SK-N-SH (cell line): ENCODE results near the gene CCRL2. TPM values are rescaled to one million over a fixed set of nuclear protein-coding genes. Genes with fewer than 3 reads are reported as not detected.

ENCODE experiments used
- CTCF ChIA-PET: fragments of 300-600, 350-600 bp; formaldehyde crosslinking; extraction: SDS; loops from one replicate; lab custom pipeline; 2021; lab: Yijun Ruan, JAX
- POLR2A ChIA-PET: fragments of 350-600 bp; sonication (Branson Sonifier 250); formaldehyde crosslinking; extraction: SDS; loops from one replicate; lab custom pipeline; 2020; ENCODE audit warnings: antibody characterized with exemption, inconsistent platforms; lab: Yijun Ruan, JAX
- DNase-seq: peaks from one replicate; pipeline ENCODE4 v3.0.0; 2012
- H2AFZ ChIP-seq: fragments of 200-600 bp; sonication (generic); 2 replicates; pipeline ENCODE4 v1.8.1; 2016; ENCODE audit warnings: antibody characterized with exemption, mild to moderate bottlenecking, low read depth
- H3F3A ChIP-seq: fragments of 200-600 bp; sonication (generic); replicated peaks from 2 replicates; pipeline ENCODE3; 2016; ENCODE audit warnings: antibody characterized with exemption, mild to moderate bottlenecking; ENCODE audit not compliant: insufficient read depth
- H3K27ac ChIP-seq, 2 experiments: fragments of 200-500 bp in 1 of 2; fragments of 200-600 bp in 1 of 2; sonication (Bioruptor generic) in 1 of 2; sonication (generic), shearing (Covaris generic) in 1 of 2; 2 replicates each; pipeline versions ENCODE4 v1.5.1 to v1.6.1; 2014 to 2016; ENCODE audit warnings: low read depth in 2 of 2, inconsistent platforms in 1 of 2, low read length in 1 of 2, mild to moderate bottlenecking in 1 of 2, mixed read lengths in 1 of 2
- H3K27me3 ChIP-seq: fragments of 200-600 bp; sonication (generic), shearing (Covaris generic); 2 replicates; pipeline ENCODE4 v1.6.1; 2016; ENCODE audit warnings: mixed run types; ENCODE audit not compliant: insufficient read depth
- H3K36me3 ChIP-seq, 2 experiments: fragments of 200-500 bp in 1 of 2; fragments of 200-600 bp in 1 of 2; sonication (Bioruptor generic) in 1 of 2; sonication (generic) in 1 of 2; replicated peaks in 1 of 2; 2 replicates each; pipeline versions ENCODE3 to v1.5.1; 2014 to 2016; ENCODE audit warnings: low read length in 1 of 2, mild to moderate bottlenecking in 1 of 2; ENCODE audit not compliant: insufficient read depth in 2 of 2, control insufficient read depth in 1 of 2
- H3K4me1 ChIP-seq, 2 experiments: fragments of 200-500 bp in 1 of 2; fragments of 200-600 bp in 1 of 2; sonication (Bioruptor generic) in 1 of 2; sonication (generic), shearing (Covaris generic) in 1 of 2; 2 replicates each; pipeline versions ENCODE4 v1.5.1 to v1.6.1; 2014 to 2016; ENCODE audit warnings: low read depth in 1 of 2, low read length in 1 of 2, mixed run types in 1 of 2; ENCODE audit not compliant: insufficient read depth in 2 of 2, control insufficient read depth in 1 of 2
- H3K4me2 ChIP-seq: fragments of 200-600 bp; sonication (generic), shearing (Covaris generic); 2 replicates; pipeline ENCODE4 v1.6.1; 2017; ENCODE audit warnings: mixed run types
- H3K4me3 ChIP-seq, 2 experiments: fragments of 200-500 bp in 1 of 2; fragments of 200-600 bp in 1 of 2; sonication (Bioruptor generic) in 1 of 2; sonication (generic), shearing (Covaris generic) in 1 of 2; 2 replicates each; pipeline versions ENCODE4 v1.5.1 to v1.8.1; 2014 to 2016; ENCODE audit warnings: low read depth in 2 of 2, inconsistent platforms in 1 of 2, low read length in 1 of 2, mild to moderate bottlenecking in 1 of 2, mixed read lengths in 1 of 2, moderate library complexity in 1 of 2
- H3K79me2 ChIP-seq: fragments of 200-600 bp; sonication (generic); 2 replicates; pipeline ENCODE4 v1.8.1; 2017; ENCODE audit warnings: mild to moderate bottlenecking; ENCODE audit not compliant: insufficient read depth
- H3K9ac ChIP-seq: fragments of 200-600 bp; sonication (generic); 2 replicates; pipeline ENCODE4 v1.6.1; 2017; ENCODE audit warnings: mixed run types
- H3K9me2 ChIP-seq: fragments of 200-600 bp; sonication (generic); 2 replicates; pipeline ENCODE4 v1.6.1; 2017; ENCODE audit warnings: mixed run types
- H3K9me3 ChIP-seq: fragments of 200-600 bp; sonication (generic); 2 replicates; pipeline ENCODE4 v1.6.1; 2017; ENCODE audit warnings: mixed run types, mild to moderate bottlenecking, moderate library complexity
- H4K20me1 ChIP-seq: fragments of 200-600 bp; sonication (generic); 2 replicates; pipeline ENCODE4 v1.6.1; 2017; ENCODE audit warnings: mild to moderate bottlenecking, mixed run types; ENCODE audit not compliant: insufficient read depth
- CHD2 ChIP-seq: fragments of 150-350 bp; IDR thresholded peaks from 2 replicates; pipeline ENCODE4 v1.6.1; 2018; ENCODE audit warnings: low read length; ENCODE audit not compliant: partially characterized antibody
- CTCF ChIP-seq: fragments of 200-600 bp; sonication (generic); IDR thresholded peaks from 2 replicates; pipeline ENCODE4 v1.6.1; 2017; ENCODE audit warnings: antibody characterized with exemption, mild to moderate bottlenecking, moderate library complexity
- EP300 ChIP-seq, 2 experiments: IDR thresholded peaks; 2 replicates each; pipeline versions ENCODE4 v1.4.0 to v1.6.1; 2012; ENCODE audit warnings: borderline replicate concordance in 1 of 2, low read depth in 1 of 2, low read length in 1 of 2
- FOSL2 ChIP-seq: IDR thresholded peaks from 2 replicates; pipeline ENCODE4 v1.4.0; 2012; ENCODE audit warnings: low read depth, mild to moderate bottlenecking, moderate library complexity, borderline replicate concordance
- FOXJ3 ChIP-seq: sonication (generic); formaldehyde crosslinking; IDR thresholded peaks from 2 replicates; pipeline ENCODE4 v1.5.1; 2020; ENCODE audit warnings: mild to moderate bottlenecking, missing genetic modification reagents
- FOXM1 ChIP-seq: IDR thresholded peaks from 2 replicates; pipeline ENCODE4 v1.4.0; 2012; ENCODE audit warnings: low read depth, mild to moderate bottlenecking
- GABPA ChIP-seq: IDR thresholded peaks from 2 replicates; pipeline ENCODE4 v1.4.0; 2012; ENCODE audit warnings: low read depth, mild to moderate bottlenecking
- IRF3 ChIP-seq: fragments of 150-350 bp; IDR thresholded peaks from 2 replicates; pipeline ENCODE4 v1.6.1; 2016; ENCODE audit warnings: mild to moderate bottlenecking, low read depth, low read length
- JUND ChIP-seq: IDR thresholded peaks from 2 replicates; pipeline ENCODE4 v1.4.0; 2012
- MAX ChIP-seq: IDR thresholded peaks from 2 replicates; pipeline ENCODE4 v1.4.0; 2012; ENCODE audit warnings: low read depth
- MEF2A ChIP-seq: IDR thresholded peaks from 2 replicates; pipeline ENCODE4 v1.4.0; 2012; ENCODE audit warnings: low read depth, borderline replicate concordance
- MXI1 ChIP-seq: IDR thresholded peaks from 2 replicates; pipeline ENCODE4 v1.6.1; 2012; ENCODE audit warnings: mild to moderate bottlenecking, low read depth, low read length, improper control_type of control experiment
- NFIC ChIP-seq: IDR thresholded peaks from 2 replicates; pipeline ENCODE4 v1.4.0; 2012; ENCODE audit warnings: borderline replicate concordance
- POLR2AphosphoS5 ChIP-seq: IDR thresholded peaks from 2 replicates; pipeline ENCODE4 v1.6.1; 2012; ENCODE audit warnings: low read depth, low read length
- RAD21 ChIP-seq: IDR thresholded peaks from 2 replicates; pipeline ENCODE4 v1.6.1; 2012; ENCODE audit warnings: mild to moderate bottlenecking, low read length
- RCOR1 ChIP-seq: fragments of 150-350 bp; IDR thresholded peaks from 2 replicates; pipeline ENCODE4 v1.6.1; 2017; ENCODE audit warnings: antibody characterized with exemption, low read length
- RFX5 ChIP-seq: IDR thresholded peaks from 2 replicates; pipeline ENCODE4 v1.6.1; 2012; ENCODE audit warnings: mild to moderate bottlenecking, improper control_type of control experiment, low read length
- RXRA ChIP-seq: IDR thresholded peaks from 2 replicates; pipeline ENCODE4 v1.4.0; 2012; ENCODE audit warnings: low read depth, mild to moderate bottlenecking, borderline replicate concordance
- SIN3A ChIP-seq: IDR thresholded peaks from 2 replicates; pipeline ENCODE4 v1.6.1; 2012; ENCODE audit warnings: low read depth, mild to moderate bottlenecking, low read length, moderate library complexity, borderline replicate concordance
- TAF1 ChIP-seq: IDR thresholded peaks from 2 replicates; pipeline ENCODE4 v1.6.1; 2012; ENCODE audit warnings: low read depth, mild to moderate bottlenecking, low read length, moderate library complexity, borderline replicate concordance
- TCF12 ChIP-seq: IDR thresholded peaks from 2 replicates; pipeline ENCODE4 v1.4.0; 2012
- TEAD4 ChIP-seq: IDR thresholded peaks from 2 replicates; pipeline ENCODE4 v1.4.0; 2012; ENCODE audit warnings: mild to moderate bottlenecking, borderline replicate concordance; ENCODE audit not compliant: insufficient read depth
- ZBTB33 ChIP-seq: IDR thresholded peaks from 2 replicates; pipeline ENCODE4 v1.4.0; 2012; ENCODE audit warnings: low read depth, borderline replicate concordance
- WGBS: methylation state at CpG from one replicate; pipeline ENCODE4 v1.1.6; 2017; ENCODE audit warnings: low lambda C conversion rate; 5-methylcytosine and 5-hydroxymethylcytosine counted together
- polyA plus RNA-seq, 3 experiments: library from polyadenylated mRNA; depleted of rRNA; stranded (reverse); fragments of >200 nt; gene quantifications; 2 replicates each; pipeline ENCODE4 v1.2.3, GENCODE V29; 2012

The CCRL2 gene
- polyA plus RNA-seq, 1 of the 3 experiments (the other 2 are of a cell fraction) = not detected

- CTCF ChIA-PET = no interaction called here
- 9% methylated on average over 6 of the region's 6 CpGs for WGBS
- no peak overlapping the region for H2AFZ ChIP-seq
Measured at GRCh38 chr3:46395210-46395661, 11.8 kb upstream of the CCRL2 start.

GRCh38 chr3:46395766-46396530, 11.1 kb upstream of the CCRL2 start:
- DNase-seq = no peak
- WGBS = 10% methylated on average over 6 of the region's 6 CpGs
- Histone ChIP-seq H2AFZ (no peak overlapping the region), H3K4me3 (no peak overlapping the region), H3K36me3 (no peaks in the 10 kb centered on the region), H3F3A (no peaks in the 10 kb centered on the region), H3K9me3 (no peaks in the 10 kb centered on the region), H4K20me1 (no peaks in the 10 kb centered on the region), H3K27ac (no peak overlapping the region), H3K79me2 (no peaks in the 10 kb centered on the region), H3K9me2 (no peaks in the 10 kb centered on the region), H3K9ac (no peak overlapping the region), H3K4me2 (no peak overlapping the region), H3K4me1 (no peaks in the 10 kb centered on the region), H3K27me3 (peaks cover 28% of the 10 kb centered on the region; the same call in 1 of the 2 replicates)
- CTCF ChIA-PET = no interaction called here
- POLR2A ChIA-PET = no interaction called here
- TF ChIP-seq CHD2 = no peak
- no peak for TF ChIP-seq POLR2AphosphoS5
- no peak for TF ChIP-seq JUND
- no peak for TF ChIP-seq GABPA
- TF ChIP-seq FOXM1 = no peak
- no peak for TF ChIP-seq TCF12
- no peak for TF ChIP-seq MXI1
- TF ChIP-seq RAD21 = no peak
- TF ChIP-seq CTCF = no peak
- TF ChIP-seq ZBTB33 = no peak
- TF ChIP-seq MEF2A = no peak
- TF ChIP-seq FOSL2 = no peak
- TF ChIP-seq SIN3A = no peak
- no peak for TF ChIP-seq EP300 (IDR thresholded peaks at IDR 0.05; ENCODE audit: borderline replicate concordance in 1 of 2, low read depth in 1 of 2, low read length in 1 of 2)
- no peak for TF ChIP-seq FOXJ3 (CRISPR knock-in tag)
- TF ChIP-seq MAX = no peak
- no peak for TF ChIP-seq RXRA

More at GRCh38 chr3:46395210-46395661, 11.8 kb upstream of the CCRL2 start:
- no peaks in the 10 kb centered on the region for H4K20me1 ChIP-seq
- no peak overlapping the region for H3K9ac ChIP-seq
- no peak overlapping the region for H3K4me2 ChIP-seq
- H3K9me2 ChIP-seq = no peaks in the 10 kb centered on the region
- H3K9me3 ChIP-seq = no peaks in the 10 kb centered on the region
- H3K27ac ChIP-seq = no peak overlapping the region
- peaks cover 35% of the 10 kb centered on the region; the same call in 1 of the 2 replicates for H3K27me3 ChIP-seq
- POLR2A ChIA-PET = no interaction called here
- DNase-seq = no peak
- H3K79me2 ChIP-seq = no peaks in the 10 kb centered on the region
- no peaks in the 10 kb centered on the region for H3F3A ChIP-seq
- no peak overlapping the region for H3K4me3 ChIP-seq
- H3K36me3 ChIP-seq = no peaks in the 10 kb centered on the region
- H3K4me1 ChIP-seq = no peaks in the 10 kb centered on the region
- no peak for TF ChIP-seq EP300 (IDR thresholded peaks at IDR 0.05; ENCODE audit: borderline replicate concordance in 1 of 2, low read depth in 1 of 2, low read length in 1 of 2)
- no peak for TF ChIP-seq POLR2AphosphoS5
- no peak for TF ChIP-seq TCF12
- no peak for TF ChIP-seq TEAD4
- TF ChIP-seq MEF2A = no peak
- no peak for TF ChIP-seq CHD2
- no peak for TF ChIP-seq RXRA
- TF ChIP-seq RFX5 = no peak
- no peak for TF ChIP-seq JUND
- no peak for TF ChIP-seq FOXJ3 (CRISPR knock-in tag)
- no peak for TF ChIP-seq RCOR1
- TF ChIP-seq TAF1 = no peak
- TF ChIP-seq IRF3 = no peak
- no peak for TF ChIP-seq NFIC
- TF ChIP-seq, all 33 proteins: peak for 0
